Left colon (tissue), 2 donors: ENCODE data around the gene PROCA1. TPM values are rescaled to one million over a fixed set of nuclear protein-coding genes. Genes with fewer than 3 reads are reported as not detected.
"Not testable (repeated sequence)": the region's sequence is repeated elsewhere in the genome, so short reads cannot be mapped to it uniquely, and the experiment has no call there.

ENCODE experiments used
- ATAC-seq: fragments of 200-7000 bp; cut with Tn5 transposase; one replicate; pipeline ENCODE4 v1.9.1; 2020; ENCODE audit warnings: mild to moderate bottlenecking, moderate library complexity
- DNase-seq, 2 donors: peaks; one replicate each; pipeline ENCODE4 v3.0.0-alpha.2; 2020
- intact Hi-C, 2 donors: fragments of 100-400 bp; cut with DNase I in 1 of 2; cut with micrococcal nuclease in 1 of 2; formaldehyde crosslinking; loops; one replicate each; pipeline versions ENCODE4 v1.11.2 to v1.14.0; 2022; cut with DNase I, micrococcal nuclease
- total RNA-seq, 2 donors: library from RNA; stranded (reverse); fragmentation: NEBNext Ultra II Directional; extraction: Animal tissue kit (Norgen Biotek cat#: 25700); gene quantifications; one replicate each; pipeline ENCODE4 v1.2.1, GENCODE V29; 2021
- donor health status: DM: no; HTN: no; CAD: no.
- donor health status: DM: yes; HTN: yes; CAD: no.

The PROCA1 gene
- total RNA-seq, 2 donors from 2014 or later, result 1.4 to 1.8 TPM

DNA sequence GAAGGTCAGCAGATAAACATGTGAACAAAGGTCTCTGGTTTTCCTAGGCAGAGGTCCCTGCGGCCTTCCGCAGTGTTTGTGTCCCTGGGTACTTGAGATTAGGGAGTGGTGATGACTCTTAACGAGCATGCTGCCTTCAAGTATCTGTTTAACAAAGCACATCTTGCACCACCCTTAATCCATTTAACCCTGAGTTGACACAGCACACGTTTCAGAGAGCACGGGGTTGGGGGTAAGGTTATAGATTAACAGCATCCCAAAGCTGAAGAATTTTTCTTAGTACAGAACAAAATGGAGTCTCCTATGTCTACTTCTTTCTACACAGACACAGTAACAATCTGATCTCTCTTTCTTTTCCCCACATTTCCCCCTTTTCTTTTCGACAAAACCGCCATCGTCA, 53.3 kb downstream of the PROCA1 start:
- intact Hi-C loops, ATAC-seq, DNase-seq: not testable (repeated sequence)

DNA sequence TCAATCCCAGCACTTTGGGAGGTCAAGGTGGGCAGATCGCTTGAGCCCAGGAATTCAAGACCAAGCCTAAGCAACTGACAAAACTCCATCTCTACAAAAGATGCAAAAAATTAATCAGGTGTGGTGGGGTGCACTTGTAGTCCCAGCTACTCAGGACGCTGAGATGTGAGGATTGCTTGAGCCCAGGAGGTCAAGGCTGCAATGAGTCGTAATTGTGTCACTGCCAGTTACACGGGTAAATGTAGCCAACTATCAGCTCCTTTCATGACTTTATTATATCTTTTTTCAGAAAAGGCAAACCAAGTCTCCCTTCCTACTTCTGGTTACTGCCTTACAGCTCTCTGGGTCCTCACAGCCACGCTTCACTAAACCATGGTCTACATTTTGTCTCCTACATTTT, 53.9 kb downstream of the PROCA1 start:
- DNase-seq (no peak), ATAC-seq (no peak)
- intact Hi-C loops, result no loop called here

DNA sequence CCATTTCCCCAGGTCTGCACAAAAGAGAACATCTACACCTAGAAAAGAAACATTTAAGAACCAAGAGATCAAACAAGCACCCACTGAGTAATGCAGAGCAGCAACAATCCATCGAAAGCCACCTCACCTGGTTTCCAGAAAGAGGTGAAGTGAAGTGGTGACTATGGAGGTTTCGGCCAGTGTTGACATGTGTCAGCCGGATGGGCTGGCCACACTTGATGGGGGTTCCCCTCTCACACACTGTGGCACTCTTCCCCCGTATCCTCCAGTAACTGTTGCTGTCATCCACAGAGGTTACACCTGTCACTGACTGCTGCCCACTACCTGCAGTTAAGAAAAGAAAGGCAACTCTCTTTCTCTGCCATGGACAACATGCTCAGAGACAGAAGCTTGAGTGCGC, 56.5 kb downstream of the PROCA1 start:
- ATAC-seq (no peak), DNase-seq (no peak)
- intact Hi-C loops, result no loop called here

Other genes starting within 250 kb of the PROCA1 start
- gene SLC13A2, start 238.2 kb downstream of the PROCA1 start, total RNA-seq, result 10 to 100 TPM; 24.4 to 26.5 TPM
- under 1 TPM; 0.36 to 0.64 TPM for gene FOXN1, start 205.5 kb downstream of the PROCA1 start, total RNA-seq
- 10 to 100 TPM; 26.7 to 32.4 TPM for gene UNC119, start 159.3 kb downstream of the PROCA1 start, total RNA-seq
- 10 to 100 TPM; 82.5 to 94.6 TPM for gene PIGS, start 140.4 kb downstream of the PROCA1 start, total RNA-seq
- gene ALDOC, start 135.0 kb downstream of the PROCA1 start, total RNA-seq, result 10 to 100 TPM; 26.0 to 38.6 TPM
- gene SPAG5, start 112.9 kb downstream of the PROCA1 start, total RNA-seq, result 10 to 100 TPM in 1 of 2 donors, 1 to 10 TPM in 1; 9.7 to 24.4 TPM
- gene RSKR, start 97.7 kb downstream of the PROCA1 start, total RNA-seq, result 10 to 100 TPM; 10.2 to 13.5 TPM
- 100 to 1,000 TPM; 129 to 135 TPM for gene BLTP2, start 66.7 kb downstream of the PROCA1 start, total RNA-seq
- 10 to 100 TPM; 51.1 to 52.3 TPM for gene SDF2, start 50.0 kb downstream of the PROCA1 start, total RNA-seq
- gene SUPT6H, start 49.7 kb downstream of the PROCA1 start, total RNA-seq, result 10 to 100 TPM; 43.8 to 50.5 TPM
- gene RAB34, start 6.0 kb upstream of the PROCA1 start, total RNA-seq, result 10 to 100 TPM in 1 of 2 donors, 1 to 10 TPM in 1; 6.9 to 17.4 TPM
- 1,000 to 10,000 TPM; 1,131 to 1,234 TPM for gene RPL23A, start 8.1 kb upstream of the PROCA1 start, total RNA-seq
- gene TLCD1, start 14.3 kb upstream of the PROCA1 start, total RNA-seq, result 10 to 100 TPM in 1 of 2 donors, 1 to 10 TPM in 1; 7.1 to 12.8 TPM
- 1 to 10 TPM; 5.6 to 5.7 TPM for gene NEK8, start 16.9 kb upstream of the PROCA1 start, total RNA-seq
- gene TRAF4, start 32.1 kb upstream of the PROCA1 start, total RNA-seq, result 100 to 1,000 TPM; 116 to 136 TPM
- gene FAM222B, start 130.9 kb upstream of the PROCA1 start, total RNA-seq, result 10 to 100 TPM; 28.9 to 33.0 TPM
- 10 to 100 TPM; 30.8 to 33.9 TPM for gene ERAL1, start 143.1 kb upstream of the PROCA1 start, total RNA-seq
- gene FLOT2, start 185.8 kb upstream of the PROCA1 start, total RNA-seq, result 10 to 100 TPM; 82.4 to 91.5 TPM
- gene DHRS13, start 191.2 kb upstream of the PROCA1 start, total RNA-seq, result 1 to 10 TPM; 6.3 to 7.5 TPM
- gene PHF12, start 239.6 kb upstream of the PROCA1 start, total RNA-seq, result 10 to 100 TPM; 33.1 to 42.3 TPM